ENCODE results near the gene EAF1. TPM values are rescaled to one million over a fixed set of nuclear protein-coding genes. Genes with fewer than 3 reads are reported as not detected.
"Not testable (repeated sequence)": the region's sequence is repeated elsewhere in the genome, so short reads cannot be mapped to it uniquely, and the experiment has no call there.

EAF1 gene
- 18.2 and 20.8 TPM in 2 replicates for total RNA-seq (2014; rRNA removed; shearing (Covaris generic))

DNA sequence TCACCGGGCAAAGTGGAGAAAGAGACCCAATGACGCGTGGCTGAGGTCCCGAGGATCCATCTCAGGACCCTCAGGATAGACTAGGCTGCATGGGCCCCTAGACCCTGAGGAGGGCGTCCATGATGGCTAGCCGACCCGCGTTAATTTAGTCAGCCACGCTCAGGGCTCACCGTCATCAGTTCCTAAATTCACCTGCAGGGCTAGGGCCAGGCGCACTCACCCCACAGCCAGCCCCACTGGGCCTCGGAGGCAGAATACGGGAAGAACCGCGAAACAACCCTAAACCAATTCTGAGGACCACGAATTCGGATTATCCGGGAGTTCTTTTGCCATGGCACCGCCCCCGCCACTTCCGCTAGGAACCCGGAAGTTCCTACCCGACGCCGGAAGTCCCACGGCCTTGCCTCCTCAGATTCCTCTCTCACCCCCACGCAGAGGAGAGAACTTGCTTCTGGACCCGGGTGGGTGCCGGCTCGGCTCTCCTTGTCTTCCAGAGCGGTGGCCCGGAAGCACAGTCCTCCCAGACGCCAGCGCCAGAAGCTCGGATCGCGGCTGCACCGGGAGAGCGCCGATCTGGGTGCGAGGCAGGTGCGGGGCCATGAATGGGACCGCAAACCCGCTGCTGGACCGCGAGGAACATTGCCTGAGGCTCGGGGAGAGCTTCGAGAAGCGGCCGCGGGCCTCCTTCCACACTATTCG lies at the start of gene EAF1, which contains the start of gene METTL6:
Gene EAF1, plus strand, starts transcription at position 417 of the 699 bp plus-strand sequence. Its CDS starts 182 bp downstream, at position 599.
Gene METTL6, minus strand, starts transcription at position 363 of the 699 bp plus-strand sequence. CDS start 1,033 bp downstream, outside the sequence.
- peak; percentile 77 for DNase-seq (ENCODE audit: low read depth)

DNA sequence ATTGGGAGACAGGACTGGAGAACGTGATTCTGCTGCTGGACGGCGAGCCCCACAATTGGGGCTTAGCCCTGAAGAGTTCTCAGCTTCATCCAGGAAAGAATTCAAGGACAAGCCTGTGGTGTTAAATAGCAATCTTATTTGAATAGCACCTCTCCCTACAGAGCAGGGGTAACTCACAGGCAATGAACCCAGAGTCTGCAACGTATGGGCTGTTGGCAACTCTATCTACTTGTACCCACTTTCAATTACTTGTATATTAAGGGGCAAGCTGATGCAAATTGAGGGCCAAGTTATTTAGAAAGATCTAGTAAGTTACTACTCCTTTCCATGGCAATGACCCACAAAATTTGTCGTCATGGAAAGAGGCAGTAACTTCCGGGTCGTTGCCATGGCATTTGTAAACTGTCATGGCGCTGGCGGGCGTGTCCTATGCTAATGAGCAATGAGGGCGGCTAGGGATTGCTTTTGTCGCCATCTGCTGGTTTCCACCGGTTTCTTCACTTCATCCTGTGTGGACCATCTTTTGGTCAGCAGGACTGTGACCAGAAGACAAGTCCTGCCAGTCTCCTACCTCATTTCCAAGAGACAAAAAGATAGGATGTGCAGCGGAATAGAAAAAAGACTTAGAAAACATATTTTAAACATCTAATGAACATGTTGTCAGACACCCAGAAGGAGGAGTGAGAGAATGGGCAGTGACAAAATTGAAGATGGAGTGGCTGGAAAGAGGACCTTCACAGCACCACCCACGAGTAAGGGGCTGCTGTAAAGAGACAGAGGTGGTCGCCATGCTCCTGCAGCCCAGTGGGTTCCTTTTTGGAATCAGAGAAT lies 49.2 kb upstream of the EAF1 start:
- peak; percentile 86 for DNase-seq (ENCODE audit: low read depth)

GRCh38 chr3:15380980-15381890 lies 46.2 kb upstream of the EAF1 start:
- DNase-seq (ENCODE audit: low read depth): no peak

- DNase-seq (ENCODE audit: low read depth): no peak
Observed at GRCh38 chr3:15382405-15382923, 44.9 kb upstream of the EAF1 start.

GRCh38 chr3:15384510-15385237 lies 42.7 kb upstream of the EAF1 start:
- DNase-seq (ENCODE audit: low read depth): no peak

GRCh38 chr3:15385238-15385695 lies 42.1 kb upstream of the EAF1 start:
- not testable (repeated sequence) for DNase-seq (ENCODE audit: low read depth)

DNA sequence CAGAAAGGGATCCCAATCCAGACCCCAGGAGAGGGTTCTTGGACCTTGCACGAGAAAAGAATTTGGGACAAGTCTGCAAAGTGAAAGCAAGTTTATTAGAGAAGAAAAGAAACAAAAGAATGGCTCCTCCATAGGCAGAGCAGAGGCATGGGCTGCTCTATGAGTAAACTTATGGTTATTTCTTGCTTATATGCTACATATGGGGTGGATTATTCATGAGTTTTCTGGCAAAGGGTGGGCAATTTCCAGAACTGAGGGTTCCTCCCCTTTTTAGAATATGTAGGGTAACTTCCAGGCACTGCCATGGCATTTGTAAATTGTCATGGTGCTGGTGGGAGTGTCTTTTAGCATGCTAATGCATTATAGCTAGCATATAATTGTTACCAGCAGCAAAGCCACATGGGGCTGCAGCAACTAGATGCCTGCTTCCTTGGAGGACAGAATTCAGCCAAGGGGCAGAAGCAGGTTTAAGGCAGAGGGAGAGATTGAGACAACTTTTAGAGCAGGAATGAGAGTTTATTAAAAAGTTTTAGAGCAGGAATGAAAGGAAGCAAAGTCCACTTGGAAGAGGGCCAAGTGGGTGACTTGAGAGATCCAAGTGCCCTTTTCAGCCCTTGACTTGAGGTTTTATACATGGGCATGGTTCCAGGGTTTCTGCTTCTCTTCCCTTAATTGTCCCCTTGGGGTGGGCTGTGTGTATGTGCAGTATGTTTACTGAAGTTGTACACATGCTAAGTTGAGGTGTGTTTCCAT lies 41.3 kb upstream of the EAF1 start:
- no peak for DNase-seq (ENCODE audit: low read depth)

- not testable (repeated sequence) for DNase-seq (ENCODE audit: low read depth)
Observed at GRCh38 chr3:15386654-15386955, 40.8 kb upstream of the EAF1 start.

- peak; percentile 51 for DNase-seq (ENCODE audit: low read depth)
Observed at GRCh38 chr3:15387171-15387581, 40.2 kb upstream of the EAF1 start.

DNA sequence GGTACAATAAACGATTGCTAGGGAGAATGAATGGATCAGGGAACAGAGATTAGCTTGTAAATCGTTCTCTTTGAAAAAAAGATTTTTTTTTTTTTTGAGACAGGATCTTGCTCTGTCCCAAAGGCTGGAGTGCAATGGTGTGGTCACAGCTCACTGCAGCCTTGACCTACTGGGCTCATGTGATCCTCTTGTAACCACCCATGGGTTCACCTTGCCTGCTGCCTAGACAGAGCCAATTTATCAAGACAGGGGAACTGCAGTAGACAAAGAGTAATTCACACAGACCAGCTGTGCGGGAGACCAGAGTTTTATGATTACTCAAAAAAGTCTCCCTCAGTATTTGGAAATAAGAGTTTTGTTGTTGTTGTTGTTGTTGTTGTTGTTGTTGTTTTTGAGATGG lies 39.7 kb upstream of the EAF1 start:
- no peak for DNase-seq (ENCODE audit: low read depth)

GRCh38 chr3:15388335-15388734 lies 39.1 kb upstream of the EAF1 start:
- not testable (repeated sequence) for DNase-seq (ENCODE audit: low read depth)

DNA sequence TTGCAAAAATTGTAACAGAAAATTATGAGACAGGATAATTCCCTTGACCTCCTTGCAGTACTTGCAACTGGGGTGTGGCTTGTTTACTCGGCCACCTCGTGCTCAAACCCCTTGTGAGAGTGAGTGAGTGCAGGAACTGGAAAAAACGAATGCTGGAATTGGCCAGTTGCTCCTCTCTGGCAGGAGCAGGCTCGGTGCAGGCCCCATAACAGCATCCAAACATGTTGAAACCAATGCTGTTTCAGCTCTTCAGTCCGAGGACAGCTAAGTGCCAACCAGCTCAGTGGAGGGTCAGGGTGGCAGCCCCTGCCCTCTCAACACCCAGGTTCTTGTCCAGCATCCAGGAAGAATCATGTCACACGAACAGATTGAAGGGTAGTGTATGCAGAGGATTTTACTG lies 36.9 kb upstream of the EAF1 start:
- no peak for DNase-seq (ENCODE audit: low read depth)

DNA sequence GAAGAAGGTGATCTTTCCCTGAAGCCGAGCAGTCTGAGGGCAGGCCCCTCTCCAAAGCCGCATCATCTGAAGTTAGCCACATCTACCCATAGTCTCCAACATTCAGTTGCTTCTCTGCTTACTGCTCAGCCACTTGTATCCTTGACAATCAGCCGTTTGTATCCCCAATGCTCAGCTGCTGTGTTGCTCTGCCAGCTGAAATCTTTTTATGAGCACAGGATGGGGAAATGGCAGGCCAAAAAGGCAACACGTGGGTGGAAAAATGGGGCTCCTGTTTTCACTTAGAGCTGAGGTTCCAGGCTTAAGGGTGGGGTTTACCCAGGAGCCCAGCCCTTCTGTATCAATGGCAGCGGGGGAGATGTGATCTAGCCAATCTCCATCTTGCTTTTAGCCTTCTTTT lies 36.4 kb upstream of the EAF1 start:
- no peak for DNase-seq (ENCODE audit: low read depth)

DNA sequence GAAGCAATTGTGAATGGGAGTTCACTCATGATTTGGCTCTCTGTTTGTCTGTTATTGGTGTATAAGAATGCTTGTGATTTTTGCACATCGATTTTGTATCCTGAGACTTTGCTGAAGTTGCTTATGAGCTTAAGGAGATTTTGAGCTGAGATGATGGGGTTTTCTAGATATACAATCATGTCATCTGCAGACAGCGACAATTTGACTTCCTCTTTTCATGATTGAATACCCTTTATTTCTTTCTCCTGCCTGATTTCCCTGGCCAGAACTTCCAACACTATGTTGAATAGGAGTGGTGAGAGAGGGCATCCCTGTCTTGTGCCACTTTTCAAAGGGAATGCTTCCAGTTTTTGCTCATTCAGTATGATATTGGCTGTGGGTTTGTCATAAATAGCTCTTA lies 34.1 kb upstream of the EAF1 start:
- not testable (repeated sequence) for DNase-seq (ENCODE audit: low read depth)

- peak; percentile 30 for DNase-seq (ENCODE audit: low read depth)
Observed at GRCh38 chr3:15398731-15399133, 28.7 kb upstream of the EAF1 start.

DNA sequence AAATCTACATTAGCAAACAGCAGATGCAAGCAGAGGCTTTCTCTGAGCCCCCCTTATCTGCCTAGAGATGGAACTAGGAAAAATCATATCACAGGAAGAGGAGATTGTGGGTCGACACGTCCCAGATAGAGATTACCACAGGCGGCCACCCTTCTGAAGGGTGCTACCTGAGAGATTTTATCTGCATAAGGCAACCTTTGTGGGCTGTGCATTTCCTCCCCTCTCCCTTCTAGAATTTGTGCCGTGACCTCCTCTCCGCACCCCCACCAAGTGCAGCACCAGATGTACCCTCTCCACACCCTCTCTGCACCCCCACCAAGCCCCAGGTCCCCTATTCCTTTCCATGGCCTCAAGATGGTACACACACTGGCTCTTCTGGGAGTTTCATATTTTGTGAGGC lies 27.4 kb upstream of the EAF1 start:
- DNase-seq (ENCODE audit: low read depth): no peak

DNA sequence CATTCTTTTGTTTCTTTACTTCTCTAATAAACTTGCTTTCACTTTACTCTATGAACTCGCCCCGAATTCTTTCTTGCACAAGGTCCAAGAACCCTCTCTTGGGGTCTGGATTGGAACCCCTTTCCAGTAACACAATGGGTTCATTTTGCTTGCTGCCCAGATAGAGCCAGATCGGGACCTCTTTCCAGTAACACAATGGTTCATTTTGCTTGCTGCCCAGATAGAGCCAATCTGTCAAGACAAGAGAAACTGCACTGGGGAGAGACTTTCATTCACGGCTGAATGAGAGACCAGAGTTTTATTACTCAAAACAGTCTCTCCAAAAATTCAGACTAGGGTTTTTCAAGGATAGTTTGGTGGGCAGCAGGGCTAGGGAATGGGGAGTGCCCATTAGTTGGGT lies 25.5 kb upstream of the EAF1 start:
- DNase-seq (ENCODE audit: low read depth): no peak

DNA sequence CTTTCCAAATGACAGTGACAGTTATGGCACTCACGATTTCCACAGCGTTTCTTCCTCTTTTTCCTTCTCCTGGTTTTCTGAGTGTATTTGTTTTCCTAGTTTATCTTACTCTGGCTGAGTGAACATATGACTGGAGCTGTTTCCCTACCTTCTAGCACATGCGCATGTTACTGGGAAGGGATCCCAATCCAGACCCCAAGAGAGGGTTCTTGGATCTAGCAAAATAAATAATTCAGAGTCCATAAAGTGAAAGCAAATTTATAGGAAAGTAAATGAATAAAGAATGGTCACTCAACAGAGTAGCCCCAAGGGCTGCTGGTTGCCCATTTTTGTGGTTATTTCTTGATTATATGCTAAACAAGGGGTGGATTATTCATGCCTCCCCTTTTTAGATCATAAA lies 23.9 kb upstream of the EAF1 start:
- no peak for DNase-seq (ENCODE audit: low read depth)

DNA sequence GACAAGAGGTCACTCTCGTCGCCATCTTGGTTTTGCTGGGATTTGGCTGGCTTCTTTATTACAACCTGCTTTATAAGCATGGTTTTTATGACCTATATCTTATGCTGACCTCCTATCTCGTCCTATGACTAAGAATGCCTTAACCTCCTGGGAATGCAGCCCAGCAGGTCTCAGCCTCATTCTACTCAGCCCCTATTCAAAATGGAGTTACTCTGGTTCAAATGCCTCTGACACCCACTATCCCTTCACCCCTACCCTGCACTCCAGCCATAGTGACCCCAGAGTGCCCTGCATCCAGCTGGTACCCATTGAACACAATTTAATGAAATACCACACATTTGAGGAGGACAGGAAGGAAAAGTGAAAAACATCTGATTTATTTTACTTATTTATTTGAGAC lies 23.4 kb upstream of the EAF1 start:
- no peak for DNase-seq (ENCODE audit: low read depth)

DNA sequence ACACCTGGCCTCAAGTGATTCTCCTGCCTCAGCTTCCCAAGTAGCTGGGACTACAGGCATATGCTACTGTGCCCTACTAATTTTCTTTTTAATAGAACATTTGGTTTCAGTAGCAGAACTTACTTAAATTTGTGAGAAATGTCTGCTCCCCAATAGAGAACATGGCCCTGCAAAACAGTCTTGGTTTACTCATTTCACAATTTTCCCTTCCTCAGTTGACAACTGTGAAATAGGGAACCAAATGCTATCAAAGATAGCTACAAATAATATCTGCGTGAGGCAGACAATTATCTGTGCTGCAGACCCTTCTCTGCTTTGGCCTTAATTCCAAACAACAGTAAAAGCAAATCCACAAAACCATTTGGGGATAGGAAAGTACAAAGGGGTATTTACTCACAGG lies 22.6 kb upstream of the EAF1 start:
- DNase-seq (ENCODE audit: low read depth): no peak

Measured in Daoy (cell line).